AG09319 (cell line): ENCODE measurements around the gene KRTAP10-12.

Experiments
- DNase-seq: peaks from one replicate; pipeline ENCODE4 v3.0.0-alpha.2; 2010; ENCODE audit warnings: low read depth; ENCODE audit errors: extremely low read depth
- TF ChIP-seq, protein P1 (sequence below): IDR thresholded peaks from 2 replicates; pipeline ENCODE4 v1.5.1; 2011; ENCODE audit warnings: low read depth, mild to moderate bottlenecking, inconsistent platforms, low read length, moderate library complexity

Gene KRTAP10-12

DNA sequence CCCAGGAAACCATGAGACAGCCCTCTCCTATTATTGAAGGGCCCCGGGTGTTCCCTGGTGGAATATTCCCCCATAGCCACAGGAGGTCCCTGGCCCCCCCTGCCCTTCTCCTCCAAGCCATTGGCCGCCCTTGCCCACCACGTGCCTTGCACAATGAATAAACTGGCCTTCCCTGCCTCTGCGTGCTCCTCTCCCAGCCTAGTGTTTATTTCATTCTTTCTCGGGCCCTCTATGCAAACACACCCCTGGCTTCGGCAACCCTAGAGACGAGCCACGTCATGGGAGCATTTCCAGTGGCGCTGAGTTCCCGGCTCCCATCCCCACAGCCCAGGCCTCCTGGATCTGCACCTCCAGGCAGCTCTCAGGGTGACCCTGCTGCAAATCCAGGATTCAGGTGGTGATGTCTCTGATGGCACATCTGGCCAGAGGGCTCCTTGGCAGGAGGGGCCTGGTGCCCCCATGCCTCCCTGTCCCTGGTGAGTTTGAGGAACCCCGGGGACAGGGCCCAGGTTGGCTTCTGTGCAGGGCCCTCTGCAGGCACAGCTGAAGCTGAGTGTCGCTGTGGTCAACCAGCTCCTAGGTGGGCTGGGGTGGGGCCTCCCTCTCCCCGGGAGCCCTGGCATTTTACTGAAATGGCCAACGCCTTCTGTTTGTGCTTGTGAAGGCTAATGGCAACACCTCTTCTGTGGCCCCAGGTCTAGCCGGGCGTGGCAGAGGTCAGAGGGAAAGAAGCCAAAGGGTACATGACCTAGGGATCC lies 6.2 kb downstream of the KRTAP10-12 start:
- no peak for DNase-seq
- TF ChIP-seq, protein P1, sequence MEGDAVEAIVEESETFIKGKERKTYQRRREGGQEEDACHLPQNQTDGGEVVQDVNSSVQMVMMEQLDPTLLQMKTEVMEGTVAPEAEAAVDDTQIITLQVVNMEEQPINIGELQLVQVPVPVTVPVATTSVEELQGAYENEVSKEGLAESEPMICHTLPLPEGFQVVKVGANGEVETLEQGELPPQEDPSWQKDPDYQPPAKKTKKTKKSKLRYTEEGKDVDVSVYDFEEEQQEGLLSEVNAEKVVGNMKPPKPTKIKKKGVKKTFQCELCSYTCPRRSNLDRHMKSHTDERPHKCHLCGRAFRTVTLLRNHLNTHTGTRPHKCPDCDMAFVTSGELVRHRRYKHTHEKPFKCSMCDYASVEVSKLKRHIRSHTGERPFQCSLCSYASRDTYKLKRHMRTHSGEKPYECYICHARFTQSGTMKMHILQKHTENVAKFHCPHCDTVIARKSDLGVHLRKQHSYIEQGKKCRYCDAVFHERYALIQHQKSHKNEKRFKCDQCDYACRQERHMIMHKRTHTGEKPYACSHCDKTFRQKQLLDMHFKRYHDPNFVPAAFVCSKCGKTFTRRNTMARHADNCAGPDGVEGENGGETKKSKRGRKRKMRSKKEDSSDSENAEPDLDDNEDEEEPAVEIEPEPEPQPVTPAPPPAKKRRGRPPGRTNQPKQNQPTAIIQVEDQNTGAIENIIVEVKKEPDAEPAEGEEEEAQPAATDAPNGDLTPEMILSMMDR: no peak

- TF ChIP-seq, protein P1: no peak
These were observed 7.0 kb downstream of the KRTAP10-12 start for GRCh38 chr21:44703731-44704635.

GRCh38 chr21:44704636-44705001 lies 7.6 kb downstream of the KRTAP10-12 start:
- TF ChIP-seq, protein P1: no peak
- no peak for DNase-seq

More at GRCh38 chr21:44703731-44704635, 7.0 kb downstream of the KRTAP10-12 start:
- DNase-seq: no peak

DNA sequence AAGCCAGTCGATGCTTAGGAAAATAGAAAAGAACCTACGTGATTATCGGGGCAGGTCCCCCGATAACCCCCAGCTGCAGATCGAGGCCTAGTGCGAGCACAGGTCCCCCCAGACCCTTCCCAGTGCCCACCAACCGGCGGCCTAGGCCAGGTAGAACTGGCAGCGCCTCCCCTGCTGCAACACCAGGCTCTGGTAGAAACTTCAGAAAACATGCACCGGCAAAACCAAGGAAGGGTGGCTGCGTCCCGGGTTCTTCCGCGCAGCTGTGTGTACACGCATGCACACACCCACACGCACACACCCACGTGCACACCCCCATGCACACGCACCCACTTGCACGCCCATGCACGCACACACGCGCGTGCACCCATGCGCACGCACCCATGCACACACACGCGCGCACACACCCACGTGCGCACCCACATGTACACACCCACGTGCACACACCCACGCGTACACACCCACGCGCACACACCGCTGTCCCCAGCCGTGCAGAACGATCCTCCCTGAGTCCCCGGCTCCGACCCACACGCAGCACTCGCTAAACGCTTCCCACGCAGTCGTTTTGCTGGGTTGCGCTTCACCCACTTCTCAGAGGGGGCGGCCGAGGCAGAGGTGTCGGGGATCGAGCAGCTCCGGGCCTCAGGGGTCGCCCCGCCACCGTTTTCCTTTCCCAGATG lies 9.2 kb downstream of the KRTAP10-12 start:
- TF ChIP-seq, protein P1: no peak

DNA sequence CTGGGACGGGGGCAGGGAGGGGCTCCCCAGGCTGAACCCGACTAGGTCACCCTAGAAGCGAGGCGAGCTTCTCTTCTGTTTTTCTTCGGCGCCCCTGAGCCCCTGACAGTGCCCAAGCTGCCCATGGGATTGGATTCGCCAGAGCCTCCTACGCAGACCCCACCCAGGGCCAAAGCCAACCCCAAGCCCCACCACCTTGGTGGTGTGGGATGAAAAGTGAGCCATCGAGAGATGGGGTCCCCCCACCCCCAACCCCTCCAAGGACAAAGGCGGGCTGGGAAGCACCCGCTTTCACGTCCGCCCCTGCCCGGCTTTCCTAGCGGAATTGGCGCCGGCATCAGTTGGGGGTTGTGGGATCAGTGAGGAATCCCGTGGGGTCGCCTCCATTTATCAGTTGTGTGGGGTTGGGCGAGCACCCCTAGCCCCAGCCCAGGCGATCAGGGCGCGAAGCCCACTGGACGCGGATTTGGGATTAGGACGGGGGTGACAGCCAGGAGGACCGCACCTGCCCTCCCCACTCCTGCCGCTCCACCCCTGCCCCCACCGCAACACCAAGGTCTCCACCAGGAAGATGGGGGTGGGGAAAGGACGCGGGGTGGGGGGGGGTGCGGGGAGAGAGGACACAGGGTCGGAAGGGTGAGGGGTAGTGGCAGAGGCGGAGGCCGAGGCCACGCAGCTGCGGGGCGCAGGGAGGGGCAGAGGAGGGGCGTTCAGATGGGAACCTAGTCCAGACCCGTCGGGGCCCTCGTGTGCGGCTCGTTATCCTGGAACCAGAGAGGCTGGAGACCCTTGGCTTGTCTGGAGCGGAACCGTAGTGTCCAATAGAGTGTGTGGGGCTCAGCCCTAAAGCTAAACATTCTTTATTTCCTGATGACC lies 10.0 kb downstream of the KRTAP10-12 start:
- TF ChIP-seq, protein P1: no peak
- no peak for DNase-seq

More for the DNA sequence above, 9.2 kb downstream of the KRTAP10-12 start:
- no peak for DNase-seq

GRCh38 chr21:44708213-44708865 lies 11.4 kb downstream of the KRTAP10-12 start:
- no peak for DNase-seq
- TF ChIP-seq, protein P1: no peak
